Measurements from ENCODE around the gene ZFHX2.

ZFHX2 gene

DNA sequence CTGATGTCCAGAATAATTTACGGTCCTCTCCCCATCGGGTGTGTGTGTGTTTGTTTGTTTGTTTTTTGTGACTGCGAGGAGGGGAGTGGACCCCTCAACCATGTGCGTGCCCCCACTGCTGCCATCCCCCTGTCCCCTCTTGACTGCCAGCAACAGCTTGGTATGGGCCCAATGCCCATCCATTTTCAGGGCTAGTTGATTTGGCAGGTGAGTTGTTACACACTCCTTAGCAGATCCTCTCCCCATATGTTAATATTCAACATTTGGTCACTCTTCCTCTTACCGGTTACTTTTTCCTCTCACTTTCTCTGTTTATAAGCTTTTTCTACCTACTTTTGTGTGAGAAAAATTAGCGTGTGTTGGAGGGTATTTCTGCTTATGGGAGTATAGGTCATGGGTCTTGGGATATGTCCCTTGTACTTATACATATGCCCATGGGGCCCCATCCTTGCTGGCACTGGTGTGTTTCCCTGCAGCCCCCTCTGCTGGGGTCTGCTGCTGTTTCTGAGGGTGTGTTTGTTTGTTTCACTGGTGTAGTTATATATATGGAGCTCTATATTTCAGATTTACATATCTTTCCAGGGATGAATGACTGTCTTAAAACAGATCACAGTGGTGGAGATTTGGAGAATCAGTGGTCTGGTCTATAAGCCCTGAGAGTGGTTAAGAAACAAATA is 33.8 kb downstream of the ZFHX2 start:
- TF ChIP-seq POLR2A (IDR thresholded peaks at IDR 0.05; ENCODE audit: low read depth, low read length): no peak
- DNase-seq (ENCODE audit: insufficient read length, low spot score) (no peak), FAIRE-seq (no peak)

DNA sequence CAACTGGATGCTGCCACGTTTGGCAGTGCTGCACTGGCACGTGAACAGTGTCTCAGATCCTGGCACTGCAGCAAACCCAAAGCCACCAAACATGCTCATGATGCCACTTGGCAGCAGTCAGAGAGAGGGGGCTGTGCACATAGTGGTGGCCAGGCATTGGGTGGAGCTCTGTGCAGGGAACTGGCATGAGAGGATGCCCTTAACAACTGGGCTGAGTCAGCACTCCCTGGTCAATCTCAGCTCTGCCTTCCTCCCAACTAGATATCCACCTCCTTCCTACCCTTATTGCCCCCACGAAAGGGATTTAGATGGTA is 37.0 kb downstream of the ZFHX2 start:
- no peak for TF ChIP-seq POLR2A (IDR thresholded peaks at IDR 0.05; ENCODE audit: low read depth, low read length)
- DNase-seq (ENCODE audit: insufficient read length, low spot score): no peak
- no peak for FAIRE-seq

DNA sequence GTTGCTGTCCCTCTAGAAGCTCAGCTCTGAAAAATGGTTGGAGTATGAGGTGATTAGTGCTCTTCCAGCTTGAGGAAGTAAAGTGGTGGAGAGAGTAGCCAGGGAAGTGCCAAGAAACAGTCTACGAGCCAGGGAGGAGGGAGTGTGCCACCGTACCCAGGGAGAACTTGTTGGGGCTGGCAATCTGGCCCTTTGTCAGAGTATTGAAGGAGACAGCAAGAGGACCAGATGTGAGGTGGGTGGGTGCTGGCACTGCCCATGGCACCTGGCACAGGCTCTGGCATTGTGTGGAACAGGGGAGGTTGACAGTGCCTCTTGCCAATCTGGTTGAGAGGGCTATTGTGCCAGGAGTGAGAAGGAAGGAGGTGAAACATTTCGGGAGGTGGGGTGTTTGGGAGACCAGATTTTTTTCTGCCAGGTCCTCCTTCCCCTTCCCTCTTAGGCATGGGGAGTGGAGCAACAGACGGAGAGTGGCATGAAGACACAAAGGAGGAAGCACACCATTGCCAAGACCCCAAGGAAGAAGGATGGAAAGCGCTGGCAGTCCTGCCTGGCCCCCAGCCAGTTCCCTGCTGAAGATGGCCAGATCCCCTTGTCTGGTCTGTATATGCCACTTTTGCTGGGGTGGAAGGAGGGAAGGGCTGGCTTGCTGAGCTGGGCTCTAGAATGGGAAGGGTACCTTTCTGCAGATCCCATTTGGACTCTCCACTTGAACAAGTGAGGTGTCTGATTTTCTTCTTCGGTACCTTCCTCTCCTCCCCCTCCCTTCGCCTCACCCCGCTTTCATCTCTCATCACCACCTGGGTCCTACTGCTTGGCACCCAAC is 37.5 kb downstream of the ZFHX2 start:
- no peak for TF ChIP-seq POLR2A (IDR thresholded peaks at IDR 0.05; ENCODE audit: low read depth, low read length)
- DNase-seq (ENCODE audit: insufficient read length, low spot score) (no peak), FAIRE-seq (no peak)

DNA sequence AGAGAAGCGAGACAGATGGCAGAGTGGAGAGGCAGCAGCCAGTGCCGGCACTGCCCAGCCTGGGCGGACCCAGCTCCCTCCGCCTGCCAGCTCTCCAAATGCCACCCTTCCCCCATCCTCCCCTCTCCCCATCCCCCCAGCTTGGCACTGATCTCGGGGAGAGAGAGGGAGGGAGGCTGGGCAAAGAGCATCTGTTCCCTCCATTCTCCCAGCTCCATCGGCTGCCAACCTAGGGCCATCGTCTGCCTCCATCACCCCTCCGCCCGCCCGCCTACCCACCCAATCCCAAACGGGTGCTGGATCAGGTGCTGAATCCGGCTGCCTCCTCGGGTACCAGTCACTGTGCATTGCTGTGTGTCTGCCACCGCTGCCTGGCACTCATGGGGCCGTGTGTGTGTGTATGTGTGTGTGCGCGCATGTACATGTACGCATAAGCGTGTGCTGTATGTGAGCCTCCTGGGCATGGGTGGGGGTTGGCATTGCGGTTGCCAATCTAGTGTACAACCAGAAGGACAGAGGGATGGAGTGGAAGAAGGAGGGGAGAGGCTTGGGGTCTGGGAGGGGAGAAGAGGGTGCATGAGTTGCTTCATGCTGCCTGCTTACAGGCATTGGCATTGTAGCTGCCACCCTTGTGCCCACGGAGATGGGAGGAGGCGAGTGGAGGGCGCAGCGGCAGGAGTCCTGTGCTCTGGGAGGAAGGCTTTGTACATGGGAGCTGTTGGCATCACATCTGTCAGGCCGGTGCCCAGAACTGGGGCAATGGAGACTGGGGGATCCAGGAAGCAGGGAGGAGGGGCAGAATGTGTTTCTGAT is 38.4 kb downstream of the ZFHX2 start:
- DNase-seq (ENCODE audit: insufficient read length, low spot score) (no peak), FAIRE-seq (no peak)
- no peak for TF ChIP-seq POLR2A (IDR thresholded peaks at IDR 0.05; ENCODE audit: low read depth, low read length)

DNA sequence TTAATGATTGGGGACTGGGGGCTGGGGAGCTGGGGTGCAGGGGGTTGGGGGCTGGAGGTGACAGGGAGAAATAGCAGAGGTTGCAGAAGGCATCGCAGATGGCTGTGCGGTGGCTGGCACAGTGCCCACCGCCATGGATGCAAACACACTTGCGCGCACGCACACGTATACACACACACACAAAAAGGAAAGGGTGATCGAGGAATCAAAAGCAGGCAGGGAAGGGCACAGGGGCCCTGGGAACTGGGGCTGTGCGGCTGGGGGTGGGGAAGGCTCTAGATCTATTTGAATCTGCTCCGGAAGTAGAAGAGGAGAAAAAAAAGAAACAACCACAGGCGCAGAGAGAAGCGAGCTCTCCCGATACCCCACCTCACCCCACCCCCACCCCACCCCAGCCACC is 39.4 kb downstream of the ZFHX2 start:
- FAIRE-seq (no peak), DNase-seq (ENCODE audit: insufficient read length, low spot score) (no peak)
- no peak for TF ChIP-seq POLR2A (IDR thresholded peaks at IDR 0.05; ENCODE audit: low read depth, low read length)

DNA sequence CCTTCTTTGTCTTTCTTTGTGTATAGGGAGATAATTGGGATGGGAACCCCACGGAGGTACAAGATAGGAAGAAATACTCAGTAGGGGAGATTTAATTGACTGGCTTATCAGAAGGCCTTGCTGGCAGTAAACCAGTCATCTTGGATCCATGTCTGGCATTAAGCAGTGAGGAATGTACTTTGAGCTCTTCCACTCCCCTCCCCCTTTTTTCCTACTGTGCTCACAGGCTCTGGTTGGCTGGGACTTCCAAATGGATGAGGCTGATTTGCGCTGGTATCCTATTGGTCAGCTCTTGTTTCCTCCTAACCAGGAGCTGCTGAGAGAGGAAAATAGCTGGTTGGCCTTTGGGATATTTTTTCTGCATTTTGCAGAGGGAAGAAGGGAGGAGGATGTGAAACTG is 57.3 kb downstream of the ZFHX2 start:
- no peak for FAIRE-seq
- TF ChIP-seq POLR2A (IDR thresholded peaks at IDR 0.05; ENCODE audit: low read depth, low read length): no peak

DNA sequence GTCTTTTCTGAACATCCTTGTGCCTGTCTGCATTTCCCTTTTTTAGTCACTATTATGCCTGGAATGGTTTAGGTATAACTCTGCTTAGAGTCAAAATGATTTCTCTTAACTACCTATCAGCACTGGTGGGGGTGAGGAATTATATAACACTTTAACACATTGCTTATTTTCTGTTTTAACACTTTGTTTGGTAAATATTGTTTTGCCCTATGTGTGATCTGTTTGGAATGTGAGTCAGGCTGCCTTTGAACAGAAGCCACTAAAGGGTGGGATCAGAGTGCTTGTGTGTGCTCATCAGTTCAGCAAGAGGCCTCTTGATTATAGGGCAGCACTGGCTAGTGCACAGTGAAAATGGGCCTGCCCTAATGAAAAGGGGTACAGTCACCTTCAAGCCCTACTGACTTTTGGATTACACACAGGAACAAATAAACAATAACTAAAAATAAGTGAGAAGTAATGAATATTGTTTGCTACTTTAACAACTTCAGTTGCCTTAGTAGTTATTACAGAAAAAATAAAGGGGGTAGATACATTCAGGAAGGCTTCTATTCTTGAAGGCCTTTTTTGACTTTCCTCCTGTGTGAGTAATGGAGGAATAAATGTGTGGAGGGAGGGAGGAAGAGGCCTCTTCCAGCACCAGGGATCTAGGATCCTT is 58.8 kb downstream of the ZFHX2 start:
- DNase-seq (ENCODE audit: insufficient read length, low spot score) (no peak), FAIRE-seq (no peak)
- no peak for TF ChIP-seq POLR2A (IDR thresholded peaks at IDR 0.05; ENCODE audit: low read depth, low read length)

More for the DNA sequence above, 57.3 kb downstream of the ZFHX2 start:
- DNase-seq (ENCODE audit: insufficient read length, low spot score): no peak

DNA sequence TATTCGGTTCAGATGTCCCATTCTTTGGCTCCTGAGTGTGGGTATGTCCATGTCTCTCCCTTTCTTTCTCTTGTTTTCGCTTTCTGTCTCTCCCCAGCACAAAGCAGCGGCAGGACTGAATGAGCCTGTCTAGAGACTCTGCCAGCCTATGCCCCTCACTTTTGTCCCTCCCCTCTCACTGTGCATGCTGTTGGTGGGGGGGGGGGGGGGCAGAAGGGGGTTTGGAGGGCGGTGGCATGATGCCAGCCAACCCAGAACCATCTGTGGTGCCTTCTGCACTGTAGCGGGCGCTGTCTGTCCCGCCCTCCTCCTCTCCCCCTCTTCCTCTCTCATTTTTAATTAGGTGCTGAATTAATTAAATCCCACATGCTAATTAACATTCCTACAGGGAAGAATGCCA is 64.3 kb downstream of the ZFHX2 start:
- DNase-seq (ENCODE audit: insufficient read length, low spot score): no peak
- TF ChIP-seq POLR2A (IDR thresholded peaks at IDR 0.05; ENCODE audit: low read depth, low read length): no peak
- no peak for FAIRE-seq

DNA sequence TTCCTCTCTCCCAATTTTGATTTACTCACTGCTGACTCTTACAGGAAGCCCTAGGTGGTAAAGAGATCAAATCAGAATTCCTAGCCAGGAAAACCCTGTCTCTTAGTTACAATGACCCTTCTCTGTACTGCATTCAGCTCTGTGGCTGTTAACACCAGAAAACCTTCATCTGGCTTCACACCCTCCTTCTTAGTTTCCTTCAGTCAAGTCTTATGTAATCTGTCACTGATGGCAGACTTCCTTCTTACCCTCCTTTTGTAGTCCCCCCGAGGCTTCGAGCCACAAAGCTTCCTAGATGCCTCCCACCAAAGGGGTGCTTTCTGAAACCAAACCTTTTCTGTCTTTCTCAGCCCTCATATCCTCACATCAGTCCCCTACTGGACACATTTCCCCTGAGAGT is 65.5 kb downstream of the ZFHX2 start:
- FAIRE-seq (no peak), DNase-seq (ENCODE audit: insufficient read length, low spot score) (no peak)
- no peak for TF ChIP-seq POLR2A (IDR thresholded peaks at IDR 0.05; ENCODE audit: low read depth, low read length)

DNA sequence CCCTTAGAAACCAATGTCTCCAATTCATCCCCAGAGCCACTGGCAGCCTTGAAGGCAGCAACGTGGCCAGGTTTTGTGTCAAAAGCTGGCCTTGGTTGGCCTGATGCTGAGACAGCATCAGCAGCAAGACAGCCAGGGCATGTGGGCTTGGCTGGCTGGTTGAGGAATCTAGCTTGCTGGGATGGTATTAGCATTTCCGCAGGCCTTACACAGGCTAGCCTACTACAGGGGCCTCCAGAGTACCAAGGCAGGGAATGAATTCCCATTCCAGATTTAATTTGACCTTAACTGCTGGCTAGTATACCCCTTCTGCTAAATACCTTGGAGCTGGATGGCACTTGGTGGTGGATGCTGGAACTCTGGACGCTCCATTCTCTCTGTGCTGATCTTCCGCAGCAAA is 66.2 kb downstream of the ZFHX2 start:
- no peak for FAIRE-seq
- DNase-seq (ENCODE audit: insufficient read length, low spot score): no peak
- TF ChIP-seq POLR2A (IDR thresholded peaks at IDR 0.05; ENCODE audit: low read depth, low read length): no peak

DNA sequence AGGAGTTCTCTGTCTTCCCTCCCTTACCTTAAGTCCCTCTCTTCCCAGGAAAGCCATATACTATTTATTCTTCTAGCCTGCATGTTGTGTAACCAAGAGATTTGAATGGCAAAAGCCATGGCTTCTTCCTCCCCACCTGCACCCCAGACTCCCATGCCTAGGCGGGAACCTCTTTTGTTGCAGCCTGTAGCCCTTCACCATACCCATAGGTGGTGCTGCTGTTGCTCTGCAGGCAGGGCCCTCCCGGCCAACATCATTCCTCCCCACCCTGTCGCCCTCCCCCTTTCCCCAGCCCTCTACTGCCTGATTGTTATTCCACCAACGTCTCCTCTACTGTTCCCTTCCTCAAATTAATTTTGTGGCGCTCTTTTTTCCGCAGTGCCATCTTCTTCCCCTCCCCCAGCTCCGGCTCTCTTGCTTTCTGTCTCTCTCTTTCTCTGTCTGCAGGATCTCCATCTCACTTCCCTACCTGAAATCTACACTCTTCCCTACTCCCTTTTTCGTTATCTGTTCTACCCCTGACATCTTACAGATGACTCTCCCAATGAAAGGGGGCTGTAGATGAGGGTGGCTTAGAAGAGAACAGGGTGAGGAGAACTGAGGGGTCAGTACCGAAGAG is 68.2 kb downstream of the ZFHX2 start:
- no peak for TF ChIP-seq POLR2A (IDR thresholded peaks at IDR 0.05; ENCODE audit: low read depth, low read length)
- DNase-seq (ENCODE audit: insufficient read length, low spot score) (peak; percentile 29), FAIRE-seq (no peak)

DNA sequence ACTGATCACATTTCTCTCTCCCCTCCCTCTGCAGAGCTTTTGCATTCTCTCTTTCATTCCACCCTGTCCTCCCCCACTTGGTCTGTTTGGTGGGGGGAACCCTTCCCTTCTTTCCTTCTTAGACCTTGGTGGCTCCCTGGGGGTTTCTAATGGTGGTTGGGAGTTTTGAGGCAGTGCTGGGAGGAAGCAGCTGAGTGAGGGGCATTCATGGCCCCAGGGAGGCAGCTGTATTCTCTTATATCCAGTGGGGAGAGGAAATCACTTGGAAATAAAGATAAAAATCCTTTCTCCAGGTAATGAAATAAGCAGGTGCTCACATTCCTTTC is 68.8 kb downstream of the ZFHX2 start:
- DNase-seq (ENCODE audit: insufficient read length, low spot score) (no peak), FAIRE-seq (no peak)
- TF ChIP-seq POLR2A (IDR thresholded peaks at IDR 0.05; ENCODE audit: low read depth, low read length): no peak

DNA sequence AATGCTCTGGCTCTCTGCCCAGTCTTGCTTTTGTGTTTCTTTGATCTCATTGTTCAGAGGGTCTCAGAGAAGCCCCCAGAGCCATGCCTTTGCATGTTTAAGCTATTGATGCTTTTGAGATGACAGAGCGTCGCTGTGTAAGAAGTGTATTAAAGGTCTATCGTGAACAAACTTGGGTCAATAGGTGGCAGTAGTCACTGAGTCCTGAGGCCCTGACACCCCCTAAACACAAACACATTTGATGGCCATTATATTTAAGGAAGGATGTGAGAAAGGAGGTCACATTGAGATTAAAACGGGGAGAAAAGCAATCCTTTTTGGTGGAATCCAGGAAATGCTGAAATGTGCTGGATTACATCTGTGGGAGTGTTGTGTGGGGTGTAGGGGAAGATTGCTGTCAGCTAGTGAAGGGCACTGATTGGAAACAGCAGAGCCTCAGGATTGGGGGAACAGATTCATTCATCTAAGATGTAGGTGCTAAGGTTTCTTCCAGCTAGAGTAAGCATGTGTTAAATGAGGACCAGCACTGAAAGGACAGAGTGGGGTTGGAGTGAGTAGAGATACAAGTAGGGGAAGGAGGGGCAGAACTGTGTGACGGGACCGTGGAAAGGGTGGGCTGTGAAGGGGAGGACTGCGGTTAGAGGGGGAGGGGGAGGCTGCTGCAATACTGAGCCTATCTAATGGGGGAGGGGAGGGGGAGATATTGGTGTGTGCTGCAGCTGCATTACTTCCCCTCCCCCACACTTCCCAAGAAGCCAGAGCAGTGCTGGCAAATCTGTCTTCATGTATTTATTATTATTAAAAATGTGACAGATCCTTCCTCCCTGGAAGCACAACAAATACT is 69.4 kb downstream of the ZFHX2 start:
- TF ChIP-seq POLR2A (IDR thresholded peaks at IDR 0.05; ENCODE audit: low read depth, low read length): no peak
- DNase-seq (ENCODE audit: insufficient read length, low spot score) (no peak), FAIRE-seq (no peak)

Data from H54 (cell line).